ENCODE results near the gene B3GALT6.

DNA sequence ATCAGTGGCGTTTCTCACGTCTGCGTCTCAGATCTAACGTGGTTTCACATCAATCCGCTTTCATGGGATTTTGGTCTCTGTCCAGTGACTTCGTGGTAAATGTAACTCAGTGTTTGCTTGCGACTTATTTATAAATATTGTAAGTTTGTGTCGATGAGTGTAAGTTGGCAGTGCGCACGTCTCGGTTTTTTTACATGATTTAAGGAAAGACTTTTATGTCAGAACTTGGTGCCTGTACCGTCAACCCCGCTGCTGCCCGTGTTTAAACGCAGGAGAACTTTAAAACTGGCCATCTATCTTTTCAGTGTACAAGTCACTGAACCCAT is 1.5 kb downstream of the B3GALT6 start:
- no peak for TF ChIP-seq EP300 (IDR thresholded peaks at IDR 0.05)
- TF ChIP-seq, protein P1, sequence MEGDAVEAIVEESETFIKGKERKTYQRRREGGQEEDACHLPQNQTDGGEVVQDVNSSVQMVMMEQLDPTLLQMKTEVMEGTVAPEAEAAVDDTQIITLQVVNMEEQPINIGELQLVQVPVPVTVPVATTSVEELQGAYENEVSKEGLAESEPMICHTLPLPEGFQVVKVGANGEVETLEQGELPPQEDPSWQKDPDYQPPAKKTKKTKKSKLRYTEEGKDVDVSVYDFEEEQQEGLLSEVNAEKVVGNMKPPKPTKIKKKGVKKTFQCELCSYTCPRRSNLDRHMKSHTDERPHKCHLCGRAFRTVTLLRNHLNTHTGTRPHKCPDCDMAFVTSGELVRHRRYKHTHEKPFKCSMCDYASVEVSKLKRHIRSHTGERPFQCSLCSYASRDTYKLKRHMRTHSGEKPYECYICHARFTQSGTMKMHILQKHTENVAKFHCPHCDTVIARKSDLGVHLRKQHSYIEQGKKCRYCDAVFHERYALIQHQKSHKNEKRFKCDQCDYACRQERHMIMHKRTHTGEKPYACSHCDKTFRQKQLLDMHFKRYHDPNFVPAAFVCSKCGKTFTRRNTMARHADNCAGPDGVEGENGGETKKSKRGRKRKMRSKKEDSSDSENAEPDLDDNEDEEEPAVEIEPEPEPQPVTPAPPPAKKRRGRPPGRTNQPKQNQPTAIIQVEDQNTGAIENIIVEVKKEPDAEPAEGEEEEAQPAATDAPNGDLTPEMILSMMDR (IDR thresholded peaks at IDR 0.05): no peak

Data from stomach (tissue), 4 donors.